Measurements from ENCODE around the gene CD2AP.

DNA sequence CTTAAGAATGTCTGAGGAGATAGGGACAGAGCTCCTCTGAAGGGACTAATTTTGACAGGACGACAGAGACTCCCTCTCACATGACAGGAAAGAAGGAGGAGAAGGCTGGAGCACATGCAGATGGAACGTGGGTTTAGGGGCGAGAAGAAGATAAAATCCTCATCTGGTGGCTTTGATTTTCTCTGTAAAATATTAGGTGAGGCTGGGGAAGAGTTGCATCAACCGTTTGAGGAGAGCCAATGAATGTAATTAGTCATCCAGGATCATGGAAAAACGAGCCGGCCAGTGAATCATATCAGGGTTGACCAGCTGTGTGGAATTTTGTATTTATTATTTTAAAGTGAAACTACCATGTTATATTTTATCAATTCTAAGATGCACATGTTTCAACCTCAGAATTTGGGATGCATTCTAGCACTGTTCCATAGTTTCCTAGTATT lies 173.9 kb downstream of the CD2AP start:
- TF ChIP-seq SIN3A (conservative IDR thresholded peaks at IDR 0.05 in 1 of 2, IDR thresholded peaks at IDR 0.05 in 1 of 2; ENCODE audit: low read depth in 1 of 2, low read length in 2 of 2) (no peak), POLR2A (IDR thresholded peaks at IDR 0.05; ENCODE audit: control extremely low read depth in 1 of 2, low read depth in 2 of 2, low read length in 2 of 2) (no peak), EZH2 (IDR thresholded peaks at IDR 0.05; ENCODE audit: low read depth, low read length, severe bottlenecking) (no peak), SRF (IDR thresholded peaks at IDR 0.05; ENCODE audit: low read depth, low read length) (no peak), POLR2AphosphoS5 (IDR thresholded peaks at IDR 0.05; ENCODE audit: low read depth, low read length) (no peak), CBX5 (IDR thresholded peaks at IDR 0.05; ENCODE audit: low read depth, low read length) (no peak), SP1 (IDR thresholded peaks at IDR 0.05; ENCODE audit: low read depth, low read length) (no peak), JUN (IDR thresholded peaks at IDR 0.05; ENCODE audit: low read depth, low read length) (no peak), RNF2 (IDR thresholded peaks at IDR 0.05; ENCODE audit: borderline replicate concordance, low read depth, low read length, missing control alignments, poor library complexity, severe bottlenecking) (no peak), ZNF274 (IDR thresholded peaks at IDR 0.05; ENCODE audit: borderline replicate concordance, extremely low read depth, low read length) (no peak), CREB1 (IDR thresholded peaks at IDR 0.05) (no peak), GTF2F1 (IDR thresholded peaks at IDR 0.05; ENCODE audit: borderline replicate concordance, low read depth, low read length) (no peak)
- TF ChIP-seq, protein P1, sequence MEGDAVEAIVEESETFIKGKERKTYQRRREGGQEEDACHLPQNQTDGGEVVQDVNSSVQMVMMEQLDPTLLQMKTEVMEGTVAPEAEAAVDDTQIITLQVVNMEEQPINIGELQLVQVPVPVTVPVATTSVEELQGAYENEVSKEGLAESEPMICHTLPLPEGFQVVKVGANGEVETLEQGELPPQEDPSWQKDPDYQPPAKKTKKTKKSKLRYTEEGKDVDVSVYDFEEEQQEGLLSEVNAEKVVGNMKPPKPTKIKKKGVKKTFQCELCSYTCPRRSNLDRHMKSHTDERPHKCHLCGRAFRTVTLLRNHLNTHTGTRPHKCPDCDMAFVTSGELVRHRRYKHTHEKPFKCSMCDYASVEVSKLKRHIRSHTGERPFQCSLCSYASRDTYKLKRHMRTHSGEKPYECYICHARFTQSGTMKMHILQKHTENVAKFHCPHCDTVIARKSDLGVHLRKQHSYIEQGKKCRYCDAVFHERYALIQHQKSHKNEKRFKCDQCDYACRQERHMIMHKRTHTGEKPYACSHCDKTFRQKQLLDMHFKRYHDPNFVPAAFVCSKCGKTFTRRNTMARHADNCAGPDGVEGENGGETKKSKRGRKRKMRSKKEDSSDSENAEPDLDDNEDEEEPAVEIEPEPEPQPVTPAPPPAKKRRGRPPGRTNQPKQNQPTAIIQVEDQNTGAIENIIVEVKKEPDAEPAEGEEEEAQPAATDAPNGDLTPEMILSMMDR (IDR thresholded peaks at IDR 0.05; ENCODE audit: control extremely low read depth in 1 of 3, insufficient read depth in 1 of 3, low read depth in 1 of 3, low read length in 3 of 3), result no peak
